ENCODE data around the gene TCEANC. TPM values are rescaled to one million over a fixed set of nuclear protein-coding genes. Genes with fewer than 3 reads are reported as not detected.

The TCEANC gene
- total RNA-seq, 1 donor from 2014 or later: 14.1 TPM

DNA sequence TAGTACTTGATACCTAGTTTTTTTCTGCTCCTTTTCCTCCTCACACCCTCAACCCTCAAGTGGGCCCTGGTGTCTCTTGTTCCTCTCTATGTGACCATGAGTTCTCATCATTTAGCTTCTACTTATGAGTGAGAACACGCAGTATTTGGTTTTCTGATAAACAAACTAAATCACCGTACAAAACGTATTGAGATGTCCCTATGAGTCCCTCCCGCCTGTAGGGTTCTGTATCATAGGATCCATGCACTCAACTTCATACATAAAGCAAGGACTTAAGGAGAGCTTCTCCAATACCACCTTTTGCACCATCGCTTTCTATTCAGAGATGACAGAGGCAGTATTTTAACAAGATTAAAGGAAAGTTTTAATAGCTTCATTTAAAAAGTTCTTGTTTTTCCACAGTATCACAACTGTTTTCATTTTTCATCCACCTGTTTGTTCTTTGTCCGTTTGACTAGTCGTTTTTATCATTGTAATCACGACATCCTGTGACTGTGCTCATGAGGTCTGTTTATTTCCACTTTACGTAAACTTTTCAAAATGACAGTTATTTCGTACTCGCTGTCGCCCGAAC lies 35.5 kb downstream of the TCEANC start:
- peak overlapping the region; percentile 73 to 85 (median 85) for H3K4me3 ChIP-seq (ENCODE audit: low read length in 3 of 3)
- H3K27ac ChIP-seq (ENCODE audit: low read depth, low read length): peak overlapping the region; percentile 91
- peaks cover 0 to 6% (median 0%) of the 10 kb centered on the region in 3 donors for H3K27me3 ChIP-seq (ENCODE audit: control insufficient read depth in 3 of 3, insufficient read depth in 3 of 3, low read length in 3 of 3)

DNA sequence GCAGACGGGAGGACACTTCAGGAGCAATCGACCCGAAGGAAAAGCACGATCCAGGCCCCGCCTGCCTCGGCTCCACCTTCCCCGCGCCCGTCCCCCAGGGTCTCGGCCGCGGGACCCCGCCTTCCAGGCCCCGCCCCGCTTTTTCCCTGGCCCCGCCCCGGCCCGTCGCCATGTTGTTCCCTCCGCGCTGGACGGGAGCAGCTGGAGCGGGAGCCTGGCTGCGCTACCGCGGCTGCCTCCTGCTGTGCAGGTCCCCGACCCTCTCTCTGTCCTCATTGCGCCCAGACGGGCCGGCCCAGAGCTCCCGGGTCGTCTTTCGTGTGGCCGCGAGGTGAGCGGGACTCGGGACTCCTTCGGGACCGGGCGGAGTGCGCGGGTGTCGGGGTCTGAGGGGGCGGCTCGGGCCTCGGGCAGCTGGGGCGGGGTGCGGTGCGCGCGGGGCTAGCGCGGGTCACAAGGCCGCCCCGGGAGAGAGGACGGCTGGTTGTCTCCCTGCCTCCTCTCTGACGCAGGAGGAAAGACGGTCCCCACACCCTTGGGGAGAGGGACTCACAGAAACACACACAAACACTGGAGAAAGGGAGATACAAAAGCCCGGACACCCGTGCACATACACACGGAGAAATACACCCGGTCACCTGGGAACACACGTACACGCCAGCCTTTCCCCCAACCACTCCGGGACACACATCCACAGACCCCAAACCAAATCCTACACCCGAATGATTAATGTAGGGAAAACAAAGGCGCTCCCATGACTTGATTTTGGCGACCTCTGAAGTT lies 36.2 kb downstream of the TCEANC start, which contains the start of gene RAB9A:
Gene RAB9A (plus strand): TSS at position 171 of the 783 bp plus-strand sequence. CDS start 19,619 bp downstream, outside the sequence.
- Histone ChIP-seq H3K4me3 (ENCODE audit: low read length in 3 of 3) (peak within 1 kb of the TSS; percentile 85 to 88 (median 85)), H3K9me3 (ENCODE audit: control insufficient read depth in 3 of 3, low read length in 3 of 3) (no peaks in the 10 kb centered on the region), H3K36me3 (ENCODE audit: control insufficient read depth in 3 of 3, insufficient read depth in 3 of 3, low read length in 3 of 3) (no peaks in the 10 kb centered on the region), H3K27me3 (ENCODE audit: control insufficient read depth in 3 of 3, insufficient read depth in 3 of 3, low read length in 3 of 3) (peaks cover 0 to 6% (median 0%) of the 10 kb centered on the region in 3 donors), H3K27ac (ENCODE audit: low read depth, low read length) (peak within 1 kb of the TSS; percentile 91), H3K4me1 (ENCODE audit: control insufficient read depth in 3 of 3, insufficient read depth in 3 of 3, low read length in 3 of 3) (peaks cover 7 to 21% (median 17%) of the 10 kb centered on the region in 3 donors), H3K9ac (ENCODE audit: low read depth in 1 of 3, low read length in 3 of 3) (peak within 1 kb of the TSS; percentile 88 to 90 (median 88))

More for the DNA sequence above, 35.5 kb downstream of the TCEANC start:
- Histone ChIP-seq H3K9me3 (ENCODE audit: control insufficient read depth in 3 of 3, low read length in 3 of 3) (no peaks in the 10 kb centered on the region), H3K36me3 (ENCODE audit: control insufficient read depth in 3 of 3, insufficient read depth in 3 of 3, low read length in 3 of 3) (no peaks in the 10 kb centered on the region), H3K4me1 (ENCODE audit: control insufficient read depth in 3 of 3, insufficient read depth in 3 of 3, low read length in 3 of 3) (peaks cover 4 to 18% (median 10%) of the 10 kb centered on the region in 3 donors), H3K9ac (ENCODE audit: low read depth in 1 of 3, low read length in 3 of 3) (peak overlapping the region; percentile 76 to 90 (median 88))

DNA sequence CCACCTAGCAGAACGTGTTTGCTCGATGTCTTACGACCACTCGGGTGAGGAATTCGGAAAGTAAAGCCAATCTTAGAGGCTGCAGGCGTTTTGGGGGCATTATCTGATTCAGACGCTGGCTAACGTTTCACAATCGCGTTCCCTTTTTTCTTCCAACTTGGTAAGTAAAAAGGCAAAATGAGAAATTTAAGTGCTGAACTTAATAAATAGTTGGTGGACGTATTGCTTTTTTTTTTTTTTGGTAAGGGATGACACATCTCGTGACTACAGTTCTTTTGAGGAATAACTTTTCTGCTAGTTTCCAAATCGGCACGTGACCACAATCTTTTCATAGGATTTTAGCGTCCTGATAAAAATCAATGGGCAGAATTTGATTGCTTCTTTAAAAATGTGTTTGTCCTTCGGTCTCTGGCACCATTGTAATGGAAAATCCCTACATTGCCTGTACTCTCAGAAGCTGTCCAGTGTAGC lies 36.8 kb downstream of the TCEANC start:
- Histone ChIP-seq H3K4me1 (ENCODE audit: control insufficient read depth in 3 of 3, insufficient read depth in 3 of 3, low read length in 3 of 3) (peaks cover 11 to 22% (median 21%) of the 10 kb centered on the region in 3 donors), H3K36me3 (ENCODE audit: control insufficient read depth in 3 of 3, insufficient read depth in 3 of 3, low read length in 3 of 3) (no peaks in the 10 kb centered on the region), H3K4me3 (ENCODE audit: low read length in 3 of 3) (peak overlapping the region; percentile 85 to 88 (median 85)), H3K9ac (ENCODE audit: low read depth in 1 of 3, low read length in 3 of 3) (peak overlapping the region; percentile 88 to 90 (median 88)), H3K9me3 (ENCODE audit: control insufficient read depth in 3 of 3, low read length in 3 of 3) (no peaks in the 10 kb centered on the region), H3K27ac (ENCODE audit: low read depth, low read length) (peak overlapping the region; percentile 91), H3K27me3 (ENCODE audit: control insufficient read depth in 3 of 3, insufficient read depth in 3 of 3, low read length in 3 of 3) (peaks cover 0 to 6% (median 0%) of the 10 kb centered on the region in 3 donors)

DNA sequence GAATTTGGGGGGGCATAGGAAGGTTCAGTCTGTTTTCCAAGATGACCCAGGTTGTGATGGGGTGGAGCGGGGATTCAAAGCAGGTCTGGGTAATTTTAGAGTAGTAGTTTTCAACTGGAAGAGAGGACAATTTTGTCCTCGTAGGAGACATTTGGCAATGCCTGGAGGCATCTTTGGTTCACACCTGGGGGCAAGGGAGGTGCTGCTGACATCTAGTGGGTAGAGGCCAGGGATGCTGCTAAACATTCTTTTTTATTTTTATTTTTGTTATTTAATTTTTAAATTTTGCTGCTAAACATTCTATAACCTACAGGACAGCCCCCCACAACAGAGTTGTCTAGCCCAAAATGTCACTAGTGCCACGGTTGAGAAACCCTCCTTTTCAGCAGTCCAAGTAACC lies 37.9 kb downstream of the TCEANC start:
- peaks cover 17 to 31% (median 21%) of the 10 kb centered on the region in 3 donors for H3K4me1 ChIP-seq (ENCODE audit: control insufficient read depth in 3 of 3, insufficient read depth in 3 of 3, low read length in 3 of 3)
- no peak overlapping the region for H3K27ac ChIP-seq (ENCODE audit: low read depth, low read length)
- no peak overlapping the region for H3K9ac ChIP-seq (ENCODE audit: low read depth in 1 of 3, low read length in 3 of 3)
- H3K27me3 ChIP-seq (ENCODE audit: control insufficient read depth in 3 of 3, insufficient read depth in 3 of 3, low read length in 3 of 3): peaks cover 0 to 4% (median 0%) of the 10 kb centered on the region in 3 donors
- no peaks in the 10 kb centered on the region for H3K9me3 ChIP-seq (ENCODE audit: control insufficient read depth in 3 of 3, low read length in 3 of 3)
- H3K36me3 ChIP-seq (ENCODE audit: control insufficient read depth in 3 of 3, insufficient read depth in 3 of 3, low read length in 3 of 3): no peaks in the 10 kb centered on the region
- peak overlapping the region in 1 of 3 donors; percentile 88 for H3K4me3 ChIP-seq (ENCODE audit: low read length in 3 of 3)

DNA sequence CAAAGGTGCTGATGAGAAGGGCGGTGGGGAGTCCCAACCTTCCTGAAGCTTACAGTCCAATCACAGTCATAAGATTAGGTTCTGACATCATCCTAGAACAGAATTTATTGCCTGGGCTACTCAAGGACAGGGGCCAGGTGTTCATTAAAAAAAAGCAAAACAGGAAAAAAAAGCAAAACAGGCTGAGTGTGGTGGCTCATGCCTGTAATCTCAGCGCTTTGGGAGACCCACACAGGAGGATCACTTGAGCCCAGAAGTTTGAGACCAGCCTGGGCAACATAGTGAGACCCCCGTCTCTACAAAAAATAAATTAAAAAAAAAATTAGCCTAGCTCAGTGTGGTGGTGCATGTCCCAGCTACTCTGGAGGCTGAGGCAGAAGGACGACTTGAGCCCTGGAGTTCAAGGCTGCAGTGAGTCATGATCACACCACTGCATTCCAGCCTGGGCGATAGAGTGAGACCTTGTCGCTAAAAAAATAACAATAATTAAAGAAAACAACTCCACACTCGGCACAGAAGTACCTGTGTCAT lies 39.0 kb downstream of the TCEANC start:
- Histone ChIP-seq H3K27ac (ENCODE audit: low read depth, low read length) (no peak overlapping the region), H3K27me3 (ENCODE audit: control insufficient read depth in 3 of 3, insufficient read depth in 3 of 3, low read length in 3 of 3) (peaks cover 0 to 4% (median 0%) of the 10 kb centered on the region in 3 donors), H3K4me3 (ENCODE audit: low read length in 3 of 3) (no peak overlapping the region), H3K9ac (ENCODE audit: low read depth in 1 of 3, low read length in 3 of 3) (no peak overlapping the region), H3K9me3 (ENCODE audit: control insufficient read depth in 3 of 3, low read length in 3 of 3) (no peaks in the 10 kb centered on the region), H3K36me3 (ENCODE audit: control insufficient read depth in 3 of 3, insufficient read depth in 3 of 3, low read length in 3 of 3) (no peaks in the 10 kb centered on the region), H3K4me1 (ENCODE audit: control insufficient read depth in 3 of 3, insufficient read depth in 3 of 3, low read length in 3 of 3) (peaks cover 18 to 31% (median 21%) of the 10 kb centered on the region in 3 donors)

DNA sequence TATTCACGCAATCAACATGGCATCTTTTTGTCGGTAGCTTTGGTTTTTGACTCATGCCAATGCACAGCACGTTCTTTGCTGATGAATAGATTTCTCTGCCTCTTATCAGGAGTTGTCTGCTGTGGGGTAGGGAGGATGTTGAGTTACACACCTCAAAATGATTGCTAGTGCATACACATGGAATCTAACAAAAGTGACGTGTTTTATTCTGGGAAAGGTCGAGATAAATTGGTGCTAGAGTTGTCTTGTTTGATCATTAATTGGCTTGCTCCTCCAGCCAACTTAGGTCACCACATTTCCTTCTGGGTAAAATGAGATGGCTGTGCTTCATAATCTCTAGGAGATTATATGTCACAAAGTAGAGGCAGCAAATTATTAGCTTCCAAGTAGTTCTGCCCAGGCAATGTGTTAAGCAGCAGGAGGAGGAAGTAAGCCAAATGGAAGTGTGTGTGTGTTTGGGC lies 39.9 kb downstream of the TCEANC start:
- H3K27ac ChIP-seq (ENCODE audit: low read depth, low read length): no peak overlapping the region
- H3K4me3 ChIP-seq (ENCODE audit: low read length in 3 of 3): no peak overlapping the region
- H3K9me3 ChIP-seq (ENCODE audit: control insufficient read depth in 3 of 3, low read length in 3 of 3): no peaks in the 10 kb centered on the region
- no peaks in the 10 kb centered on the region for H3K36me3 ChIP-seq (ENCODE audit: control insufficient read depth in 3 of 3, insufficient read depth in 3 of 3, low read length in 3 of 3)
- no peak overlapping the region for H3K9ac ChIP-seq (ENCODE audit: low read depth in 1 of 3, low read length in 3 of 3)
- peaks cover 0 to 4% (median 0%) of the 10 kb centered on the region in 3 donors for H3K27me3 ChIP-seq (ENCODE audit: control insufficient read depth in 3 of 3, insufficient read depth in 3 of 3, low read length in 3 of 3)
- H3K4me1 ChIP-seq (ENCODE audit: control insufficient read depth in 3 of 3, insufficient read depth in 3 of 3, low read length in 3 of 3): peaks cover 18 to 31% (median 21%) of the 10 kb centered on the region in 3 donors

DNA sequence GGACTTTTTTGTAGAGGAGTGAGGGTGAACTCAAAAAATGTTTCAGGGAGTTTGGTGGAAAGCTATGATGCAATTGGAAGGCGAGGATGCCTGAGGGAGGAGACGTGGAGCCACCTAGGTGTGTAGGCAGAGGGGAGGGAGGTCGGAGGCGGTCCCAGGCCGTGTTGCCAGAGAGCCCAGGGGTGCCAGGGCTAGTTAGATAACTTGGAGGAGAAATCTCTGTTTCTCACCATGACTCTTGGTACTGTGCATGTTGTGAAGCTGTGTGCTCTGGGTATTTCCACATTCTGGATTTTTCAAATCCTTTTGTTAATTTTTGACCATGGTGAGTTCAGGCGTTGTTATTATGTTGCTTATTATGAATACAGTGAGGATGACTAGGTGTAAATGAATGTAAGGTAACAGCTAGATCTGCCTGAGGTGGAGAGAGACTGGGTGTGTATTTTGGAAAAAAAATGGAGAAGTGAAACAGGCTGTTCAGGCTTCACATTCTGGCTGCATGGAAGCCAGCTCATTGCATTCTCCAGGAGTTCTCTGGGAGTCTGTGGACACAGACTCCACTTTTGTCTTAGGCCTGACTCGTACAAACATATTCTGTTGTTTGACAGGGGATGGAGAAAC lies 40.5 kb downstream of the TCEANC start:
- Histone ChIP-seq H3K4me3 (ENCODE audit: low read length in 3 of 3) (no peak overlapping the region), H3K9ac (ENCODE audit: low read depth in 1 of 3, low read length in 3 of 3) (no peak overlapping the region), H3K9me3 (ENCODE audit: control insufficient read depth in 3 of 3, low read length in 3 of 3) (no peaks in the 10 kb centered on the region), H3K4me1 (ENCODE audit: control insufficient read depth in 3 of 3, insufficient read depth in 3 of 3, low read length in 3 of 3) (peaks cover 18 to 31% (median 21%) of the 10 kb centered on the region in 3 donors), H3K36me3 (ENCODE audit: control insufficient read depth in 3 of 3, insufficient read depth in 3 of 3, low read length in 3 of 3) (no peaks in the 10 kb centered on the region), H3K27me3 (ENCODE audit: control insufficient read depth in 3 of 3, insufficient read depth in 3 of 3, low read length in 3 of 3) (peaks cover 0 to 4% (median 0%) of the 10 kb centered on the region in 3 donors), H3K27ac (ENCODE audit: low read depth, low read length) (no peak overlapping the region)

DNA sequence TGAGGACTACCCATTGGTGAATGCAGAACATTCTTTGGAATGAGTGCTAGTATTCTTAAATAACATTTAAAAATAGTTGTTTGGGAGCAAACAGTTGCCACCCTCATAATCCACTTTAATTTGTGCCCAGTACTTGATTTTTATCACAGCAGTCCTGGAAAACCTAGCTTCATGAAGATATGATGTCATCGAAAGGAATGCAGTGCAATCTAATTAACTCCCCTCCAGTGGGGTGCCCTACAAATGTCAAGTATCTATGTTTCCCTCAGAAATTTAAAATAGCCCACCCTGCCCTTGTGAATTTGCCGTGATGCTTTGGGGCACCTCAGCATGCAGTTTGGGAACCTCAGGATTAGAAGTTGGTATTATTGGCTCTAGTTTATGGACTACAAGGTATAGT lies 41.4 kb downstream of the TCEANC start:
- peak overlapping the region in 1 of 3 donors; percentile 41 for H3K4me3 ChIP-seq (ENCODE audit: low read length in 3 of 3)
- H3K4me1 ChIP-seq (ENCODE audit: control insufficient read depth in 3 of 3, insufficient read depth in 3 of 3, low read length in 3 of 3): peaks cover 20 to 31% (median 21%) of the 10 kb centered on the region in 3 donors
- no peaks in the 10 kb centered on the region for H3K9me3 ChIP-seq (ENCODE audit: control insufficient read depth in 3 of 3, low read length in 3 of 3)
- peak overlapping the region in 1 of 3 donors; percentile 62 for H3K9ac ChIP-seq (ENCODE audit: low read depth in 1 of 3, low read length in 3 of 3)
- H3K27me3 ChIP-seq (ENCODE audit: control insufficient read depth in 3 of 3, insufficient read depth in 3 of 3, low read length in 3 of 3): peaks cover 0 to 3% (median 0%) of the 10 kb centered on the region in 3 donors
- H3K36me3 ChIP-seq (ENCODE audit: control insufficient read depth in 3 of 3, insufficient read depth in 3 of 3, low read length in 3 of 3): no peaks in the 10 kb centered on the region
- H3K27ac ChIP-seq (ENCODE audit: low read depth, low read length): no peak overlapping the region

DNA sequence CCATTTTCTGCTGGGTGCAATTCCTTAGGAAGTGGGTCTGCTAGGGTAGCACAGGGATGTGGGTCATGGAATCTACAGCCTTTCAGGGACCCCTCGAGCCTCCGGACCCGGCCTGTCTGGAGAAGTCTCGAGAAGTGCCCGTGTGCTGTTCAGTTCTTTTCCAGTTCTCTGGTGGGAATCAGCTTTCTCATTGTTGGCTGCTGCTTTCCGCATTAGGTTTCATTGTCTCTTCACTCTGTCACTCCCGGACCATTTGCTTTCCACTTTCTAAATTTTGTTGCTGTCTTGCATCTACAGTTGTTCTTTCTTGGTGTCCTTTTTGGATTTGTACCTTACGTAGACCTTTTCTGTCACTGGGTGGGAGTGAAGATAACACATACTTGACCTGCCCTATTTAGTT lies 42.0 kb downstream of the TCEANC start:
- no peak overlapping the region for H3K27ac ChIP-seq (ENCODE audit: low read depth, low read length)
- H3K4me1 ChIP-seq (ENCODE audit: control insufficient read depth in 3 of 3, insufficient read depth in 3 of 3, low read length in 3 of 3): peaks cover 17 to 31% (median 23%) of the 10 kb centered on the region in 3 donors

More for the DNA sequence above, 42.0 kb downstream of the TCEANC start:
- H3K36me3 ChIP-seq (ENCODE audit: control insufficient read depth in 3 of 3, insufficient read depth in 3 of 3, low read length in 3 of 3): no peaks in the 10 kb centered on the region
- H3K9me3 ChIP-seq (ENCODE audit: control insufficient read depth in 3 of 3, low read length in 3 of 3): no peaks in the 10 kb centered on the region
- peak overlapping the region in 2 of 3 donors; percentile 47 to 62 for H3K9ac ChIP-seq (ENCODE audit: low read depth in 1 of 3, low read length in 3 of 3)
- H3K4me3 ChIP-seq (ENCODE audit: low read length in 3 of 3): peak overlapping the region; percentile 9 to 41 (median 35)
- no peaks in the 10 kb centered on the region for H3K27me3 ChIP-seq (ENCODE audit: control insufficient read depth in 3 of 3, insufficient read depth in 3 of 3, low read length in 3 of 3)

Measured in skeletal muscle tissue (tissue), 4 donors.